Activated CD4-positive, alpha-beta T cell treated with anti-CD3 and anti-CD28 coated beads, Interleukin-2, amount 10 ng/mL, durations not matched to agents 24 days and 14 days (primary cell): ENCODE measurements around the gene GRAP. TPM values are rescaled to one million over a fixed set of nuclear protein-coding genes. Genes with fewer than 3 reads are reported as not detected.
"Not testable (repeated sequence)": the region's sequence is repeated elsewhere in the genome, so short reads cannot be mapped to it uniquely, and the experiment has no call there.

ENCODE experiments used
- DNase-seq: peaks from one replicate; pipeline ENCODE4 v3.0.0; 2022
- H3K27ac Mint-ChIP-seq: one replicate; pipeline ENCODE4 v1.8.0; 2022; ENCODE audit warnings: mild to moderate bottlenecking, mixed read lengths
- H3K27me3 Mint-ChIP-seq: one replicate; pipeline ENCODE4 v1.8.0; 2022; ENCODE audit warnings: mixed read lengths
- H3K36me3 Mint-ChIP-seq: one replicate; pipeline ENCODE4 v1.8.0; 2022; ENCODE audit warnings: low read depth, mild to moderate bottlenecking, mixed read lengths
- H3K4me1 Mint-ChIP-seq: one replicate; pipeline ENCODE4 v1.8.0; 2021; ENCODE audit warnings: mixed read lengths
- H3K4me3 Mint-ChIP-seq: one replicate; pipeline ENCODE4 v1.8.0; 2022; ENCODE audit warnings: mild to moderate bottlenecking, moderate library complexity, mixed read lengths
- H3K9me3 Mint-ChIP-seq: one replicate; pipeline ENCODE4 v1.8.0; 2021; ENCODE audit warnings: mixed read lengths
- intact Hi-C: fragments of 100-400 bp; cut with micrococcal nuclease; formaldehyde crosslinking; loops from one replicate; pipeline ENCODE4 v1.15.1; 2023
- total RNA-seq: library from RNA; stranded (reverse); gene quantifications from 2 replicates; pipeline ENCODE4 v1.2.3, GENCODE V29; 2022

The GRAP gene
- total RNA-seq, 1 donor from 2014 or later, result 9.2 TPM

DNA sequence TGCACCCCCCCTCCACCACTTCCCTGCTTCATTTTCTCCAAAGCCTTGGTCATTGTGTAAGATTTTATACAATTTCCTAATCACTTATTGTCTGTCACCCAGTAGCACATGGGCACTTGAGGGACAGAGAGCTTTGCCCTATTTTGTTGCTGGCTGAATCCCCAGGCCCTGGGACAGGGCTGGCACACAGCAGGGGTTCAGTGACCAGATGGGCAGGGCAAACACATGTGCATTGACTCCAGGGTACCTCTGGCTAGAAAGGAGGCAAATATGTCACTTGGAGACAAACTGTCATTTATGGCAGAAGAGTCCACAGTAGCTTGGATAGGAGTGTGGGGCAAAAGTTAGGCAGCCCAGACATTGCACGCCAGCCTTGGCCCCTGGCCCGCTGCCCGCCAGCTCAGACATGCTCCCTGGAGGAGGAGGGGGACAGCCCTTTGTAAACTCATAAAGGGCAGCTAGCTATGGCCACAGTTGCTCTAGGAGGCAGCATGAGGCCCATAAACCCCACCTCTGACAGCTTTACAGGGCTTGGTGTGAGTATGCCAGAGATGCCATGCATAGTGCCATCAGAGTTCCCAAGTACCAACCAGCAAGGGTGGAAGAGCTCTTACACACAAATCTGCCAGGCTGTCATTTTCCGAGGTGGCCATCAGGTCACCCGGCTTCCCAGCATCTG is 15.8 kb downstream of the GRAP start:
- H3K4me1 Mint-ChIP-seq, intact Hi-C loops: not testable (repeated sequence)

DNA sequence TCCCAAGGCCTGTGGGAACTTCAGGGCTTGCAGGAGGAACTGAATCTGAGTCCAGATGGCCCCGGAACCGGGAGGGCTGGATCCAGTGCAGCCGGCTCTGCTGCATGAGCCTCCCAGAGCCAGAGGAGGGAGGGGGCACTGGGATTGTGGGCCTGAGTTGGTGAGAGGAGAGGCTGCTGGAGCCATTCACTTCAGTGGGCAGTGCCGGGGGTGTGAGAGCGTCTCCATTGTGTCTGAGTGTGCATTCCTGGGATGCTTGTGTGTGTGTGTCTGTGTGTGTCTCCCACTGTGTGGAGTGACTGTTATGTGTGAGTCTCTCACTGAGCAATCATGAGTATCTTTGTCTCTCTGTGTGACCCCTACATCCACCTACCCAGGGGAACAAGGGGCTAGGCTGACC is 17.0 kb downstream of the GRAP start:
- H3K4me1 Mint-ChIP-seq, H3K4me3 Mint-ChIP-seq, H3K9me3 Mint-ChIP-seq, intact Hi-C loops, H3K27ac Mint-ChIP-seq, DNase-seq, H3K27me3 Mint-ChIP-seq, H3K36me3 Mint-ChIP-seq: not testable (repeated sequence)

More for the DNA sequence above, 15.8 kb downstream of the GRAP start:
- not testable (repeated sequence) for H3K27me3 Mint-ChIP-seq, DNase-seq, H3K36me3 Mint-ChIP-seq, H3K4me3 Mint-ChIP-seq, H3K27ac Mint-ChIP-seq, H3K9me3 Mint-ChIP-seq

DNA sequence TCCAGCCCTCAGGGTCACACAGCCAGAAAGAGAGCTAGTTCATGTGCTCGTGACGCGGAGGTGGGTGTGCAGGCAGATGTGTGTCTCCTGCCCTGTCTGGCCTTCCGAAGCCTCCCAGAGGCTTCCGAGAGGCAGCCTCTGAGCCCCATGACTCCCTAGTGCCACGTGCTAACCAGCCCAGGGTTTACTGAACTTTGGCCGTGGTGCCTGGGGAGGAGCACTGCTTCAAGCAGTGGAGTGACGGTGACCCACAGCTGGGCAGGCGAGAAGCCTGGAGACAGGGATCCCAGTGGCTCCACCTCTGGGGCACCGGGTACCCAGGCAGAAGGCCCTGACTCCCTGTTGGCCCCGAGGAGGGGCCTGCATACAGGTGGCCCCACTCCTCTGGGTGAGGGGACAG is 18.1 kb downstream of the GRAP start:
- peaks cover 13% of the 10 kb centered on the region for H3K4me1 Mint-ChIP-seq
- H3K4me3 Mint-ChIP-seq, result not testable (repeated sequence)

DNA sequence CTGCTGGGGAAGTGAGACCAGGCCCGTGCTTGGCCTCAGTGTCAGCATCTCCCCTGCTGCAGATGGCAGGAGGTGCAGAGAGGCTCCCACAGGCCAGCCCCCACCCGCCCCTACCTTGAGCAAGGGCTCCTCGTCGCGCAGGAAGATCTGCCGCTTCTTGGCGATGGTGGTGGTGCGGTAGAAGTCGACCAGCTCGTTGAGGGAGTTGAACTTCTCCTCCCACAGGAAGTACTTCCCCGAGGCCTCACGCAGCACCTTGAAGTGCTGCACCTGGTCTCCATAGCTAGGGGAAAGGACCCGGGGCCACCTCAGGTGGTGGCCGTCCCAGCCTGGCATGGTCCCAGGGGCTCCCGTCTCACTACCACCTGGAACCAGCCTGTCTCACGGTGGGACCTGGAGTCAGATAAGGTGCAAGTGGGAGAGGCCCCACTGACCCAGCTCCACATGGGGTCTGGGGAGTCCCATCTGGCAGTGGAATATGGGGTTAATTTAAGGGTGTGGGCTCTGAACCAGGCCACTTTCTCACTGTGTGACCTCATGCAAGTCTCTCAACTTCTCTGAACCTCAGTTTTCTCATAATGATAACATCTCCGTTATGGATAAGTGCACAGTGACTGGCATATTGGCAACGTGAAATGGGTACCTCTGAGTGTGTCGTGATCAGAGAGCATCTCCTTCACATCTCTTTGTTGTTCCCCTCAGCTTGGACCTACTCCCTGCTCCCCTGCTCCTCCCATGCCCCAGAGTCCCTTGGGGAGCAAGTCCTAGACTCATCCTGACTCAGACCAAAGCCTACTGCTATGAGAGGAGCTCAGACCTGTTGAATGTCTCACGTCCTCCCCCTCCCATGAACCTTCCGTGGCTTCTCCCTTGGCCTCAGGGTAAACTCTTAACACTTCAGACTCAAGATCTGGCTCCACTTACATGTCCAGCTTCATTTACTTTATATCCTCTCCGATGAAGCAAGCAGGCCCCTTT is 22.4 kb downstream of the GRAP start:
- no peak for DNase-seq
- intact Hi-C loops, result no loop called here

More for the DNA sequence above, 18.1 kb downstream of the GRAP start:
- intact Hi-C loops, DNase-seq, H3K36me3 Mint-ChIP-seq, H3K27me3 Mint-ChIP-seq, H3K27ac Mint-ChIP-seq, H3K9me3 Mint-ChIP-seq: not testable (repeated sequence)

DNA sequence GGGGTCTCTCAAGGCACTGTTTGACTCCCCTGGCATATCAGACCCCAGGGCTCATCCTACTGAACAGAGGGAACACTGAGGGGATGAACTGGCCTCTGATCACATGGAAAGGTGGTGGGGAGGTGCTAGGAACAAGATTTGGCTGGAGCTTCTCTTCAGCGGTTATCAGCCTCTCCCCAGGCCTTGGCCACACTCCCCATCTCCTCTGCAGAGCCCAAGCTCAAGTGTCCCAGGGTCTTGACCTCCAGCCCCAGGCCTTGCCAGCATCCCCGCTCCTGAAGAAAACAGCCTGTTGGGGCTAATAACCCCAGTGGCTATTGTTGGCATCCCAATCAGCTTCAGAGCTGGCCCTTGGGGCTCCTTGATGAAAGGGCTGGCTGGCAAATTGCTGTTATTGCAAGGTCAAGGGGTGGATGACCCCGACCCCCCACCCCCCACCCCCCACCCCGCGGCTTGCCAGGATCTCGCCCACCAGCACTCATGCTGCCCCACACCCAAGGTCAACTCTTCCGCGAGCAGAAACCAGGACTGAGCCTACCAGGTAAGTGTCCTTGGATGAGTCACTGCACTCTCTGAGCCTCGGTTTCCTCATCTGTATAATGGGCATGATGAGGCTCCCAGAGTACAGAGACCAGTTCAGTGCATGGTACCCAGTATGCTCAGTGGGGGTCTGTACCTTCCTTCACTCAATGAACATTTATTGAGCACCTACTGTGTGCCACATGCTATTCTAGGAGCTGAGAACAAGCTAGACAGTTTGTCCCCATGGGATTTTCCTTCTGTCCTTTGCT is 23.4 kb downstream of the GRAP start:
- intact Hi-C loops, result no loop called here
- Mint-ChIP-seq H3K4me3 (no peak overlapping the region), H3K4me1 (peaks cover 13% of the 10 kb centered on the region), H3K9me3 (no peaks in the 10 kb centered on the region), H3K36me3 (peaks cover 15% of the 10 kb centered on the region), H3K27me3 (no peaks in the 10 kb centered on the region), H3K27ac (no peak overlapping the region)
- no peak for DNase-seq

More for the DNA sequence above, 22.4 kb downstream of the GRAP start:
- Mint-ChIP-seq H3K36me3 (peaks cover 15% of the 10 kb centered on the region), H3K4me1 (peaks cover 13% of the 10 kb centered on the region), H3K27ac (peak overlapping the region; percentile 22), H3K27me3 (no peaks in the 10 kb centered on the region), H3K4me3 (peak overlapping the region; percentile 29), H3K9me3 (no peaks in the 10 kb centered on the region)

DNA sequence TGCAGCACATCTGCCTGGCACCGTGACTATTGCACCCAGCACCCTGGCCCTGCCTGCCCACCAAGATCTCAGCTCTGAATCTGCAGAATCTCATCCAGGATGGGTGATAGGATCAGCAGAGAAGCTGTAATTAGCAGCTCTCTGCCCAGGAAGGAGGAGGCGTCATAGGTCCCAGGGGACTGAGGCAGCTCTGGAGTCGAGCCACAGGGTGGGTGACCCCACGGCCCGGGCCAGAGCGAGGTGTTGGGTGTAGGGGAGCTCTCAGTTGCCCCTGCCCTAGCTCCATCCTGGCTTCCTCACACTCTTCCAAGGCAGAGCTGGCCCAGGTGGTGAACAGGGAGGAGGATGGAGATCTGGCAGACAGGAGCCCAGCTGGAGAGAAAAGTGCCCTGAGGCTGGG is 24.0 kb downstream of the GRAP start:
- H3K27me3 Mint-ChIP-seq, result no peaks in the 10 kb centered on the region
- peaks cover 13% of the 10 kb centered on the region for H3K4me1 Mint-ChIP-seq
- no peak overlapping the region for H3K4me3 Mint-ChIP-seq
- H3K9me3 Mint-ChIP-seq, result no peaks in the 10 kb centered on the region
- H3K36me3 Mint-ChIP-seq, result peaks cover 15% of the 10 kb centered on the region
- DNase-seq, result no peak
- H3K27ac Mint-ChIP-seq, result no peak overlapping the region
- intact Hi-C loops, result no loop called here

DNA sequence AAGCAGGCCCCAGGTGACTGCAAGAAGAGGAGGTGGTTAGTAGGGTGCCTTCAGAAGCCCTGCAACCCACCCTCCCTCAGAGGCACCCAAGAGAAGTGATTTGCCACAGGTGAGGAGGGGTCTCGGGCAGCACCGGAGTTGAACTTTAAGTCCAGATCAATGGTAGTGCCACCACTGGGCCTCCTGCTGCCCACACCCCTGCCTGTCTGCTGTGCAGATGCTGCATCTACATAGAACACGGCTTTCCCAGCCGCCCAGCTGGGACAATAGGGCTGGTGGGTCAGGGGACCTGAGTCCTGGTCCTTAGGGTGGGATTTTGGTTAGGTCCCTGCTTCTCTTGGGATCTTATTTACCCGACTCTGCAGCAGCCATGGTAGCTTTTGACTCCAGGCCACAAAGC is 24.6 kb downstream of the GRAP start:
- Mint-ChIP-seq H3K27ac (no peak overlapping the region), H3K27me3 (no peaks in the 10 kb centered on the region), H3K36me3 (peaks cover 15% of the 10 kb centered on the region), H3K4me3 (no peak overlapping the region), H3K4me1 (peaks cover 13% of the 10 kb centered on the region), H3K9me3 (no peaks in the 10 kb centered on the region)
- intact Hi-C loops, result no loop called here
- DNase-seq, result no peak

DNA sequence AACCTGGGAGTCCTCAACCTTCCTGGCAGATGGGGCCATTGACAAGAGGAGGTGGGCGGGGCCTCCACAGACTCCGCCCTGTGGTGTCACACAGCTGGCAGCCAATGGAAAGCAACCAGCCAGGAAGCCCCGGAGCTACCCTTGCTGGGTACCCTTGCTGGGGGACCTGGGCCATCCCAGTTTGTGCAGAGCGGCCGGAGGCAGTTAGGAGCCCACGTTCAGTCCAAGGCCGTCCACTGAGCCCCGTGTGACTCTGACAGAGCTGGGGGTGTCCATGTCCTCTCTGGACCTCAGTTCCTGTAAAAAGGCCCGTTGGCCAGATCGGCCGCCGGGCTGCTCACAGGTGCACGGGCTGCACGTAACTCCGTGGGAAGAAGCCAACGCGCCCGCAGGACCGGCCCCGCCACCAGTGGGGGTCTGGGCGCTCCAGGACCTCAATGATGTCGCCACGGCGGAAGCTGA is 25.1 kb downstream of the GRAP start:
- Mint-ChIP-seq H3K4me3 (no peak overlapping the region), H3K36me3 (peaks cover 15% of the 10 kb centered on the region), H3K27me3 (no peaks in the 10 kb centered on the region), H3K4me1 (peaks cover 13% of the 10 kb centered on the region), H3K9me3 (no peaks in the 10 kb centered on the region), H3K27ac (no peak overlapping the region)
- intact Hi-C loops, result no loop called here
- DNase-seq, result peak; percentile 80

DNA sequence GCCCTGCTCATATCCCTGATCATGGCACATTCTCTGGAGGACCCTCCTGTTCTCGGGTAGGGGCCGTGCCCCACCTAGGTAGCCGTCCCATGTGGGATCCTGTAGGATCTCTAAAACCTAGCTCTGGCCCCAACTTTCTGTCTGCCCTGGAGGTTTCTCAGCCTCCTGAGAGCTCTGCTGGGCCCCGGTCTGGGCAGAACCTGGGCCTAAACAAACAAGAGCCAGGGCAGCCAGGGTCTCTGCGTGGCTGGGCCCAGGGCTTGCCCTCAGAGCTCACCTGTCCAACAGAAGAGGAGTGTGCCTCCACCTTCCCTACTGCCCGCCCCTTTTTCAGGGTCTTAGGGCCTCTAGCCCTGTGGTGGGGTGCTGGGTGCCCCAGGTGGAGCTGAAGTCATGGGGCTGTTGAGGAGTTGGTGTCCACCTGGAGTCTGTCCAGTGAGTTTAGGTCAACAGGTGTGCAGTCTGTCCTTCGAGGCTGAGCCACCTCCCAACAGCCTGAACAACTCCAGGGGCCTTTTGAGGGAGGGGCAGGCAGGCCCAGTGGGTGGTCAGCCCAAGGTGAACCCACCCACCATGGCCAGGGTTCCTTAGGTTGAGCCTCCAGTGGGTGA is 25.6 kb downstream of the GRAP start:
- Mint-ChIP-seq H3K36me3 (peaks cover 15% of the 10 kb centered on the region), H3K4me1 (peaks cover 13% of the 10 kb centered on the region)
- H3K27me3 Mint-ChIP-seq, H3K27ac Mint-ChIP-seq, H3K4me3 Mint-ChIP-seq, DNase-seq, H3K9me3 Mint-ChIP-seq, intact Hi-C loops: not testable (repeated sequence)

DNA sequence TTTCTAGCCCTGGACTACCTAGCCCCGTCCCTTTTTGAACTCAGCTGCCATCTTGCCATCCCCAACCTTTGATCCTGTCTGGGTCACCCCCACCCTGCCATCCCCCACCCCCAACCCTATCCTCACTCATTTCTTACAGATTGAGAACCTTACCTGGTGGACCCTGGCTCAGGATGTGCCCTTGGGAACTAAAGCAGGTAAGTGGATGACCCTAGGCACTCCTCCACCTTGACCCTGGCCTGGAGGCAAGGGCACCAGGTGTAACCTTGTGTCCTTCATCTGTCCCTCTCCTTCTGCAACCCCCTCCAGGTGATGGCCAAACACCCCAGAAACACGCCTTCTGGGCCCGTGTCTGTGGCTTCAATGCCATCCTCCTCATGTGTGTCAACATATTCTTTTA is 26.7 kb downstream of the GRAP start:
- Mint-ChIP-seq H3K4me1 (peaks cover 13% of the 10 kb centered on the region), H3K27me3 (no peaks in the 10 kb centered on the region), H3K27ac (no peak overlapping the region), H3K4me3 (no peak overlapping the region), H3K9me3 (no peaks in the 10 kb centered on the region), H3K36me3 (peaks cover 15% of the 10 kb centered on the region)
- no peak for DNase-seq
- intact Hi-C loops, result no loop called here

DNA sequence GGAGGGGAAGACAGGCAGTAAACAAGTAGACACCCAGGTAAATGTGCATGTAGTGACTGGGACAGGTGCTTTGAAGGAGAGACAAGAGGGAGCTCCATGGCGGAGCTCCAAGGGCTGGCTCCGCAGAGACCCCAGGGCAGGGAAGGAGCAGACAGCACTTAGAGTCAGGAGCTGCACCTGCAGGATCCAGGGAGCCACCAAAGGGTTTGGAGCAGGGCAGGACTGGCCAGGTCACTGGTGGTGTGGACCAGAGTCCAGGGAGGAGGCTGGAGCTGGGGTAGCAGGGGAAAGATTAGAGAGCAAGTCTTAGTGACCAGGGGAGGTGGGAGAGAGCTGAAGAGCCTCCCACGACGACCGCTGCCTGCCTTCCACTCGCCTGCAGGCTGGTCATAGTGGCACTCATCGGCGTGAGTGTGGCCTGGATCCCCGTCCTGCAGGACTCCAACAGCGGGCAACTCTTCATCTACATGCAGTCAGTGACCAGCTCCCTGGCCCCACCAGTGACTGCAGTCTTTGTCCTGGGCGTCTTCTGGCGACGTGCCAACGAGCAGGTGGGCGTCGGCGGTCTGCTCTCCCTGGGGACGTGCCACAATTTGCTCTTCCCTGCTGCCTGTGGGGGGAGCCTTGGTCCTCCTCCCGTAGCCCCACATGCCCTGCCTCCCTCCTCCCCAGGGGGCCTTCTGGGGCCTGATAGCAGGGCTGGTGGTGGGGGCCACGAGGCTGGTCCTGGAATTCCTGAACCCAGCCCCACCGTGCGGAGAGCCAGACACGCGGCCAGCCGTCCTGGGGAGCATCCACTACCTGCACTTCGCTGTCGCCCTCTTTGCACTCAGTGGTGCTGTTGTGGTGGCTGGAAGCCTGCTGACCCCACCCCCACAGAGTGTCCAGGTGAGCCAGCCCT is 27.5 kb downstream of the GRAP start:
- H3K36me3 Mint-ChIP-seq, result peaks cover 10% of the 10 kb centered on the region
- DNase-seq, result no peak
- no peak overlapping the region for H3K27ac Mint-ChIP-seq
- no peaks in the 10 kb centered on the region for H3K9me3 Mint-ChIP-seq
- H3K4me3 Mint-ChIP-seq, result no peak overlapping the region
- H3K4me1 Mint-ChIP-seq, result peaks cover 6% of the 10 kb centered on the region
- intact Hi-C loops, result no loop called here
- H3K27me3 Mint-ChIP-seq, result no peaks in the 10 kb centered on the region

DNA sequence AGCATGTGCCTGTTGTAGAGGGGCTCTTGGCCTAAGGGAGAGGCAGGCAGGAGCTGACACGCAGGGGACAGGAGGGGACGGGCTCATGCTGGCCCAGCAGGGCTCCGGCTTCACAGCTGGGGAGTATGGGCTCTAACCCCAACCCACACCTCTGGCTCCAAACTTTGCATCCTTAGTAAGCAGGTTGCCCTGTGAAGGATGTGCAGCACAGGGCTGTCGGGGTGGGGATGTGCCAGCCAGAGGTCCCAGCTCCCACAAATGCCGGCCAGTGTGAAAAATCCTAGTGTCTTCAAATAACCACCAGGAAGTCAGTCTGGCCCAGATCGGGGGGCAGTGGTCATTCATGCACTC is 28.2 kb downstream of the GRAP start:
- no peak overlapping the region for H3K4me3 Mint-ChIP-seq
- DNase-seq, result no peak
- no peak overlapping the region for H3K27ac Mint-ChIP-seq
- peaks cover 10% of the 10 kb centered on the region for H3K36me3 Mint-ChIP-seq
- H3K9me3 Mint-ChIP-seq, result no peaks in the 10 kb centered on the region
- H3K27me3 Mint-ChIP-seq, result no peaks in the 10 kb centered on the region
- intact Hi-C loops, result no loop called here
- no peaks in the 10 kb centered on the region for H3K4me1 Mint-ChIP-seq
